K562 (cell line): ENCODE data around the gene TUBG2. TPM values are rescaled to one million over a fixed set of nuclear protein-coding genes. Genes with fewer than 3 reads are reported as not detected.

Source experiments
- ASH1L ChIP-seq: fragments of 450-650 bp; IDR thresholded peaks from 2 replicates; pipeline ENCODE4 v1.6.1; 2018; ENCODE audit warnings: borderline replicate concordance, mild to moderate bottlenecking, low read depth; ENCODE audit not compliant: partially characterized antibody
- BCLAF1 ChIP-seq, 2 experiments: fragments of 450-650 bp in 1 of 2; IDR thresholded peaks; 2 replicates each; pipeline ENCODE4 v1.6.1; 2011 to 2017; ENCODE audit warnings: low read depth in 2 of 2, antibody characterized with exemption in 1 of 2, borderline replicate concordance in 1 of 2, low read length in 1 of 2, mild to moderate bottlenecking in 1 of 2, mixed read lengths in 1 of 2; ENCODE audit not compliant: control insufficient read depth in 1 of 2
- CHCHD3 ChIP-seq: fragments of 250-450 bp; sonication (Bioruptor Pico); IDR thresholded peaks from 2 replicates; pipeline ENCODE4 v2.1.2; 2022; ENCODE audit warnings: mild to moderate bottlenecking
- CTBP1 ChIP-seq: fragments of 450-650 bp; IDR thresholded peaks from 2 replicates; pipeline ENCODE4 v1.6.1; 2016; ENCODE audit warnings: borderline replicate concordance
- GATA2 ChIP-seq: sonication (generic); formaldehyde crosslinking; IDR thresholded peaks from 2 replicates; pipeline ENCODE4 v1.4.0; 2020; ENCODE audit warnings: mild to moderate bottlenecking, missing genetic modification reagents
- HMG20B ChIP-seq: fragments of 250-450 bp; sonication (Bioruptor Pico); IDR thresholded peaks from 2 replicates; pipeline ENCODE4 v1.5.0; 2021; ENCODE audit warnings: mild to moderate bottlenecking
- ILF3 ChIP-seq: fragments of 450-650 bp; IDR thresholded peaks from 2 replicates; pipeline ENCODE4 v1.6.1; 2018; ENCODE audit warnings: antibody characterized with exemption, mild to moderate bottlenecking, moderate library complexity, borderline replicate concordance
- POLR2AphosphoS5 ChIP-seq: IDR thresholded peaks from 2 replicates; pipeline ENCODE4 v1.6.1; 2011; ENCODE audit warnings: mild to moderate bottlenecking, low read depth, low read length, moderate library complexity; ENCODE audit not compliant: control insufficient read depth, insufficient read depth
- RBM17 ChIP-seq: fragments of 200-400 bp; formaldehyde crosslinking; IDR thresholded peaks from 2 replicates; pipeline ENCODE4 v1.6.1; 2017; ENCODE audit warnings: low read depth, mild to moderate bottlenecking, low read length, borderline replicate concordance
- SFPQ ChIP-seq: fragments of 200-400 bp; formaldehyde crosslinking; IDR thresholded peaks from 2 replicates; pipeline ENCODE4 v1.6.1; 2017; ENCODE audit warnings: mild to moderate bottlenecking, low read depth, low read length, moderate library complexity
- SMARCB1 ChIP-seq: IDR thresholded peaks from 2 replicates; pipeline ENCODE4 v1.6.1; 2011; ENCODE audit warnings: improper control_type of control experiment, low read depth; ENCODE audit not compliant: insufficient read length
- THRA ChIP-seq: fragments of 450-650 bp; IDR thresholded peaks from 2 replicates; pipeline ENCODE4 v1.6.1; 2017; ENCODE audit warnings: mild to moderate bottlenecking, moderate library complexity
- TSHZ1 ChIP-seq: fragments of 250-450 bp; sonication (Bioruptor Pico); IDR thresholded peaks from 2 replicates; pipeline ENCODE4 v1.4.0; 2020; ENCODE audit warnings: mild to moderate bottlenecking, moderate library complexity
- ZKSCAN8 ChIP-seq: fragments of 200-800 bp; sonication (Bioruptor generic); IDR thresholded peaks from 2 replicates; pipeline ENCODE4 v1.6.1; 2016; ENCODE audit warnings: missing genetic modification characterization, missing compliant biosample characterization
- polyA plus RNA-seq, 8 experiments: library from polyadenylated mRNA; depleted of rRNA in 4 of 8; stranded (reverse) in 5 of 8; unstranded in 3 of 8; fragments of >200 nt; fragmentation: Nextera tagmentation in 2 of 8; fragmentation: Illumina TruSeq in 1 of 8; extraction: Ambion mirVana in 2 of 8; extraction: Trizol in 1 of 8; gene quantifications; 2 replicates each; pipeline versions ENCODE4 v1.2.1 to v1.2.3, GENCODE V29; 2011 to 2014; ENCODE audit warnings: inconsistent platforms in 1 of 8, missing spikeins in 1 of 8
- total RNA-seq, 7 experiments: library from RNA; depleted of rRNA in 6 of 7; stranded (reverse); fragments of >200 nt in 6 of 7; fragmentation: Illumina TruSeq in 2 of 7; extraction: Trizol in 2 of 7; gene quantifications; 2 replicates each; pipeline versions ENCODE4 v1.2.1 to v1.2.3, GENCODE V29; 2011 to 2021; ENCODE audit warnings: low replicate concordance in 1 of 7

TUBG2 gene
- total and polyA plus RNA-seq, 9 of the 15 experiments (the other 6 are each of a cell fraction or from before 2014, with no cell fraction given): 0.09 to 0.80 (median 0.24) TPM; not detected in 2

- no peak for TF ChIP-seq BCLAF1 (IDR thresholded peaks at IDR 0.05; ENCODE audit: borderline replicate concordance in 1 of 2, control insufficient read depth in 1 of 2, low read depth in 2 of 2, low read length in 1 of 2)
- no peak for TF ChIP-seq ILF3
- TF ChIP-seq ZKSCAN8 (CRISPR knock-in tag): no peak
- TF ChIP-seq CHCHD3: no peak
- no peak for TF ChIP-seq SFPQ
- no peak for TF ChIP-seq RBM17
- peak; percentile 90 for TF ChIP-seq POLR2AphosphoS5
- TF ChIP-seq GATA2 (CRISPR knock-in tag): no peak; the same call in 1 of the 2 replicates
- TF ChIP-seq SMARCB1: no peak
- TF ChIP-seq CTBP1: peak; percentile 71; the same call in 1 of the 2 replicates
- no peak for TF ChIP-seq ASH1L
- TF ChIP-seq THRA: no peak
- no peak for TF ChIP-seq HMG20B (CRISPR knock-in tag)
- no peak for TF ChIP-seq TSHZ1 (CRISPR knock-in tag)
Measured at GRCh38 chr17:42623732-42624596, 35.1 kb upstream of the TUBG2 start (continued).
